Keratinocyte (primary cell): Measurements from ENCODE around the gene TSSC4. TPM values are rescaled to one million over a fixed set of nuclear protein-coding genes. Genes with fewer than 3 reads are reported as not detected.

Source experiments
- DNase-seq: peaks from one replicate; pipeline ENCODE4 v3.0.0-alpha.2; 2011; ENCODE audit warnings: low read depth, missing footprints, low spot score
- FAIRE-seq: peaks from 2 replicates; lab custom pipeline; 2011; peaks lifted over from hg19 to GRCh38; lab: Jason Lieb, UNC
- H2AFZ ChIP-seq: 2 replicates; pipeline ENCODE4 v1.6.0; 2012; ENCODE audit warnings: low read length, control low read depth, inconsistent platforms; ENCODE audit not compliant: control insufficient read depth
- H3K27ac ChIP-seq: 2 replicates; pipeline ENCODE4 v1.5.1; 2011; ENCODE audit warnings: low read length; ENCODE audit not compliant: control insufficient read depth, insufficient read depth
- H3K27me3 ChIP-seq: 3 replicates; pipeline ENCODE4 v1.6.0; 2011; ENCODE audit warnings: low read length; ENCODE audit not compliant: control insufficient read depth, insufficient read depth; ENCODE audit errors: extremely low read depth
- H3K36me3 ChIP-seq, 2 experiments: 2 replicates in 1 of 2; 3 replicates in 1 of 2; pipeline ENCODE4 v1.5.1; 2011; ENCODE audit warnings: low read length in 2 of 2, mild to moderate bottlenecking in 1 of 2; ENCODE audit not compliant: control insufficient read depth in 2 of 2, insufficient read depth in 2 of 2; ENCODE audit errors: extremely low read depth in 1 of 2
- H3K4me1 ChIP-seq: 3 replicates; pipeline ENCODE4 v1.5.1; 2011; ENCODE audit warnings: low read length; ENCODE audit not compliant: control insufficient read depth, insufficient read depth; ENCODE audit errors: extremely low read depth
- H3K4me2 ChIP-seq: 3 replicates; pipeline ENCODE4 v1.6.0; 2011; ENCODE audit warnings: low read depth, low read length; ENCODE audit not compliant: control insufficient read depth, insufficient read depth; ENCODE audit errors: extremely low read depth
- H3K4me3 ChIP-seq, 3 experiments: fragments of 200-600 bp in 1 of 3; sonication (generic) in 1 of 3; 2 replicates in 2 of 3; 3 replicates in 1 of 3; pipeline ENCODE4 v1.5.1; 2011 to 2016; ENCODE audit warnings: low read length in 3 of 3, mild to moderate bottlenecking in 3 of 3, control low read depth in 2 of 3, inconsistent platforms in 1 of 3, low read depth in 1 of 3, mixed read lengths in 1 of 3, mixed run types in 1 of 3, moderate library complexity in 1 of 3; ENCODE audit not compliant: control insufficient read depth in 2 of 3, insufficient read depth in 2 of 3; ENCODE audit errors: extremely low read depth in 1 of 3
- H3K79me2 ChIP-seq: 2 replicates; pipeline ENCODE4 v1.6.0; 2012; ENCODE audit warnings: low read length; ENCODE audit not compliant: control insufficient read depth, insufficient read depth
- H3K9ac ChIP-seq: 3 replicates; pipeline ENCODE4 v1.6.0; 2011; ENCODE audit warnings: low read length; ENCODE audit not compliant: control insufficient read depth, insufficient read depth; ENCODE audit errors: extremely low read depth
- H3K9me1 ChIP-seq: 3 replicates; pipeline ENCODE4 v1.6.0; 2011; ENCODE audit warnings: low read length; ENCODE audit not compliant: control insufficient read depth, insufficient read depth; ENCODE audit errors: extremely low read depth
- H3K9me3 ChIP-seq: 2 replicates; pipeline ENCODE4 v1.5.1; 2012; ENCODE audit warnings: low read depth, low read length; ENCODE audit not compliant: control insufficient read depth
- H4K20me1 ChIP-seq: 3 replicates; pipeline ENCODE4 v1.6.0; 2011; ENCODE audit warnings: low read length; ENCODE audit not compliant: control insufficient read depth, insufficient read depth; ENCODE audit errors: extremely low read depth
- CTCF ChIP-seq, 3 experiments: IDR thresholded peaks in 1 of 3; conservative IDR thresholded peaks in 1 of 3; optimal IDR thresholded peaks in 1 of 3; 2 replicates in 2 of 3; 3 replicates in 1 of 3; pipeline versions ENCODE3 to v1.5.1; 2011; ENCODE audit warnings: low read length in 3 of 3, mild to moderate bottlenecking in 3 of 3, moderate library complexity in 2 of 3, control low read depth in 1 of 3, inconsistent platforms in 1 of 3; ENCODE audit not compliant: insufficient read depth in 2 of 3; ENCODE audit errors: extremely low read depth in 1 of 3
- EZH2 ChIP-seq: IDR thresholded peaks from one replicate; pipeline ENCODE4 v1.6.1; 2012; ENCODE audit warnings: inconsistent platforms, mild to moderate bottlenecking, low read length, moderate library complexity
- dilution Hi-C: fragments of 300-500 bp; cut with MboI; formaldehyde crosslinking; loops from one replicate; pipeline ENCODE4 v1.7.0; 2020; ENCODE audit warnings: low sequenced_read_pairs; ENCODE audit not compliant: extremely low pct_ligation_motif_present
- polyA plus RNA-seq, 5 experiments: library from polyadenylated mRNA; depleted of rRNA in 3 of 5; stranded (reverse) in 3 of 5; stranded (forward) in 1 of 5; unstranded in 1 of 5; fragments of >200 nt; gene quantifications; 1 replicate in 1 of 5; 2 replicates in 3 of 5; 3 replicates in 1 of 5; pipeline versions ENCODE4 v1.2.1 to v1.2.3, GENCODE V29; 2011 to 2012; ENCODE audit warnings: missing spikeins in 2 of 5, low read depth in 1 of 5, low replicate concordance in 1 of 5

The TSSC4 gene
- polyA plus RNA-seq, 1 donor (not counting 4 experiments of a cell fraction or from before 2014, with no cell fraction given): 15.9 TPM

DNA sequence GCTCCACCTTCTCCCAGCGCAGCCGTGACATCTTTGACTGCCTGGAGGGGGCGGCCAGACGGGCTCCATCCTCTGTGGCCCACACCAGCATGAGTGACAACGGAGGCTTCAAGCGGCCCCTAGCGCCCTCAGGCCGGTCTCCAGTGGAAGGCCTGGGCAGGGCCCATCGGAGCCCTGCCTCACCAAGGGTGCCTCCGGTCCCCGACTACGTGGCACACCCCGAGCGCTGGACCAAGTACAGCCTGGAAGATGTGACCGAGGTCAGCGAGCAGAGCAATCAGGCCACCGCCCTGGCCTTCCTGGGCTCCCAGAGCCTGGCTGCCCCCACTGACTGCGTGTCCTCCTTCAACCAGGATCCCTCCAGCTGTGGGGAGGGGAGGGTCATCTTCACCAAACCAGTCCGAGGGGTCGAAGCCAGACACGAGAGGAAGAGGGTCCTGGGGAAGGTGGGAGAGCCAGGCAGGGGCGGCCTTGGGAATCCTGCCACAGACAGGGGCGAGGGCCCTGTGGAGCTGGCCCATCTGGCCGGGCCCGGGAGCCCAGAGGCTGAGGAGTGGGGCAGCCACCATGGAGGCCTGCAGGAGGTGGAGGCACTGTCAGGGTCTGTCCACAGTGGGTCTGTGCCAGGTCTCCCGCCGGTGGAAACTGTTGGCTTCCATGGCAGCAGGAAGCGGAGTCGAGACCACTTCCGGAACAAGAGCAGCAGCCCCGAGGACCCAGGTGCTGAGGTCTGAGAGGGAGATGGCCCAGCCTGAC, 2.5 kb downstream of the TSSC4 start:
- Histone ChIP-seq H3K36me3 (peaks cover 10 to 11% of the 10 kb centered on the region in 2 experiments), H3K9ac (no peak overlapping the region), H3K4me3 (no peak overlapping the region), H3K4me2 (no peak overlapping the region), H2AFZ (no peak overlapping the region), H3K9me1 (no peaks in the 10 kb centered on the region), H3K79me2 (peaks cover 26% of the 10 kb centered on the region), H3K4me1 (peaks cover 19% of the 10 kb centered on the region), H3K9me3 (no peaks in the 10 kb centered on the region), H4K20me1 (no peaks in the 10 kb centered on the region), H3K27me3 (no peaks in the 10 kb centered on the region), H3K27ac (no peak overlapping the region)
- DNase-seq (no peak), FAIRE-seq (no peak)
- dilution Hi-C loops: no loop called here
- no peak for TF ChIP-seq CTCF (optimal IDR thresholded peaks at IDR 0.05 in 1 of 3, IDR thresholded peaks at IDR 0.05 in 1 of 3, conservative IDR thresholded peaks at IDR 0.05 in 1 of 3; ENCODE audit: extremely low read depth in 1 of 3, insufficient read depth in 2 of 3, low read length in 3 of 3)
- no peak for TF ChIP-seq EZH2

- dilution Hi-C loops: no loop called here
- H3K9me1 ChIP-seq: no peaks in the 10 kb centered on the region
- FAIRE-seq (no peak), DNase-seq (no peak)
- no peak overlapping the region for H3K4me3 ChIP-seq
- peaks cover 26% of the 10 kb centered on the region for H3K79me2 ChIP-seq
- no peaks in the 10 kb centered on the region for H3K9me3 ChIP-seq
- no peak overlapping the region for H2AFZ ChIP-seq
- peaks cover 6 to 10% of the 10 kb centered on the region in 2 experiments for H3K36me3 ChIP-seq
- peaks cover 8% of the 10 kb centered on the region for H3K4me1 ChIP-seq
- H3K9ac ChIP-seq: no peak overlapping the region
- TF ChIP-seq EZH2 (no peak), CTCF (optimal IDR thresholded peaks at IDR 0.05 in 1 of 3, IDR thresholded peaks at IDR 0.05 in 1 of 3, conservative IDR thresholded peaks at IDR 0.05 in 1 of 3; ENCODE audit: extremely low read depth in 1 of 3, insufficient read depth in 2 of 3, low read length in 3 of 3) (no peak)
- no peaks in the 10 kb centered on the region for H4K20me1 ChIP-seq
- no peak overlapping the region for H3K27ac ChIP-seq
- peaks cover 4% of the 10 kb centered on the region for H3K27me3 ChIP-seq
- H3K4me2 ChIP-seq: no peak overlapping the region
Observed at GRCh38 chr11:2404735-2405196, 4.2 kb downstream of the TSSC4 start.
